H1 (cell line): Measurements from ENCODE around the gene LCE2C. TPM values are rescaled to one million over a fixed set of nuclear protein-coding genes. Genes with fewer than 3 reads are reported as not detected.

Source experiments
- BCL11A ChIP-seq, 2 experiments: IDR thresholded peaks; one replicate each; pipeline ENCODE4 v1.6.1; 2011; ENCODE audit warnings: low read depth in 2 of 2, low read length in 2 of 2, mild to moderate bottlenecking in 2 of 2
- CTBP2 ChIP-seq: IDR thresholded peaks from 2 replicates; pipeline ENCODE4 v1.7.0; 2011; ENCODE audit warnings: borderline replicate concordance, mild to moderate bottlenecking, moderate library complexity, mixed read lengths, low read length; ENCODE audit not compliant: insufficient read depth, insufficient read length
- JUND ChIP-seq: IDR thresholded peaks from 2 replicates; pipeline ENCODE4 v1.6.1; 2011; ENCODE audit warnings: mild to moderate bottlenecking, improper control_type of control experiment, low read length
- KDM1A ChIP-seq: fragments of 200-600, 300-600 bp; sonication (generic); IDR thresholded peaks from 2 replicates; pipeline ENCODE4 v1.7.1; 2016; ENCODE audit warnings: mild to moderate bottlenecking, low read length, borderline replicate concordance
- RXRA ChIP-seq: IDR thresholded peaks from 2 replicates; pipeline ENCODE4 v1.6.1; 2011; ENCODE audit warnings: low read depth, mild to moderate bottlenecking, low read length, moderate library complexity; ENCODE audit not compliant: insufficient read depth
- SIX5 ChIP-seq: IDR thresholded peaks from 2 replicates; pipeline ENCODE4 v1.6.1; 2011; ENCODE audit warnings: mild to moderate bottlenecking, low read depth, low read length
- SRF ChIP-seq: IDR thresholded peaks from 2 replicates; pipeline ENCODE4 v1.6.1; 2011; ENCODE audit warnings: mild to moderate bottlenecking, low read depth, low read length, moderate library complexity
- SUZ12 ChIP-seq: fragments of 200-600 bp; sonication (generic); IDR thresholded peaks from 2 replicates; pipeline ENCODE4 v1.6.1; 2012; ENCODE audit warnings: mild to moderate bottlenecking, inconsistent platforms, low read length, moderate library complexity, mixed read lengths
- polyA plus RNA-seq, 7 experiments: library from polyadenylated mRNA; depleted of rRNA in 3 of 7; stranded (reverse) in 5 of 7; unstranded in 2 of 7; fragments of >200 nt in 5 of 7; fragments of 200-250 nt in 2 of 7; gene quantifications; 1 replicate in 5 of 7; 2 replicates in 1 of 7; 4 replicates in 1 of 7; pipeline versions ENCODE4 v1.2.1 to v1.2.3, GENCODE V29; 2011 to 2013; ENCODE audit warnings: missing spikeins in 2 of 7, mixed read lengths in 2 of 7
- total RNA-seq: library from RNA; stranded (reverse); fragmentation: NEBNext Ultra II Directional; extraction: Animal tissue kit (Norgen Biotek cat#: 25700); gene quantifications from 2 replicates; pipeline ENCODE4 v1.2.1, GENCODE V29; 2021
- TF ChIP-seq, protein P1 (sequence below): fragments of 300-600 bp; sonication (generic); IDR thresholded peaks from 2 replicates; pipeline ENCODE4 v1.7.1; 2012; ENCODE audit warnings: low read length, moderate library complexity, mild to moderate bottlenecking, inconsistent platforms; ENCODE audit not compliant: insufficient replicate concordance
- TF ChIP-seq, protein P2 (sequence below): IDR thresholded peaks from 2 replicates; pipeline ENCODE4 v1.6.1; 2012; ENCODE audit warnings: low read length, inconsistent platforms

LCE2C gene
- total and polyA plus RNA-seq, 2 of the 8 experiments (the other 6 are each of a cell fraction or from before 2014, with no cell fraction given) = not detected

DNA sequence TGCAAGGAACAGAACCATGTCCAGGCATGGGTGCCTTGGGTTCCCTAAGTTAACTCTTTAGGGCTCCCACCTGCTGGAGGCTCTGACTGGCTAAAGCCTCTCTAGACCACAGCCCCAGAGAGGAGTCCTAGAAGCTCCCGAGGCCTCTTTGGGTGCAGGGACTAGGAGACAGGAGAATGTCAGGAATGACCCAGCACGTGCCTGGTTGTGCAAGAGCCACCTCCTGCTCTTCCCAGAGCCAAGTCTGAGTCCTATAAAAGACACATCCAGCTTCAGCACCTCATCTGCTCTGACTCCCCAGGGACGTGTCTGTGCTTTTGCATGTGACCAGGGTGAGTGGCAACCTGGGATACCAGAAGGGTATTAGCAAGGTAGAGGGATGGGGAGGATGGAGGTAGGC, 12.0 kb upstream of the LCE2C start, which contains the start of gene LCE2D (continued):
- TF ChIP-seq, protein P1, sequence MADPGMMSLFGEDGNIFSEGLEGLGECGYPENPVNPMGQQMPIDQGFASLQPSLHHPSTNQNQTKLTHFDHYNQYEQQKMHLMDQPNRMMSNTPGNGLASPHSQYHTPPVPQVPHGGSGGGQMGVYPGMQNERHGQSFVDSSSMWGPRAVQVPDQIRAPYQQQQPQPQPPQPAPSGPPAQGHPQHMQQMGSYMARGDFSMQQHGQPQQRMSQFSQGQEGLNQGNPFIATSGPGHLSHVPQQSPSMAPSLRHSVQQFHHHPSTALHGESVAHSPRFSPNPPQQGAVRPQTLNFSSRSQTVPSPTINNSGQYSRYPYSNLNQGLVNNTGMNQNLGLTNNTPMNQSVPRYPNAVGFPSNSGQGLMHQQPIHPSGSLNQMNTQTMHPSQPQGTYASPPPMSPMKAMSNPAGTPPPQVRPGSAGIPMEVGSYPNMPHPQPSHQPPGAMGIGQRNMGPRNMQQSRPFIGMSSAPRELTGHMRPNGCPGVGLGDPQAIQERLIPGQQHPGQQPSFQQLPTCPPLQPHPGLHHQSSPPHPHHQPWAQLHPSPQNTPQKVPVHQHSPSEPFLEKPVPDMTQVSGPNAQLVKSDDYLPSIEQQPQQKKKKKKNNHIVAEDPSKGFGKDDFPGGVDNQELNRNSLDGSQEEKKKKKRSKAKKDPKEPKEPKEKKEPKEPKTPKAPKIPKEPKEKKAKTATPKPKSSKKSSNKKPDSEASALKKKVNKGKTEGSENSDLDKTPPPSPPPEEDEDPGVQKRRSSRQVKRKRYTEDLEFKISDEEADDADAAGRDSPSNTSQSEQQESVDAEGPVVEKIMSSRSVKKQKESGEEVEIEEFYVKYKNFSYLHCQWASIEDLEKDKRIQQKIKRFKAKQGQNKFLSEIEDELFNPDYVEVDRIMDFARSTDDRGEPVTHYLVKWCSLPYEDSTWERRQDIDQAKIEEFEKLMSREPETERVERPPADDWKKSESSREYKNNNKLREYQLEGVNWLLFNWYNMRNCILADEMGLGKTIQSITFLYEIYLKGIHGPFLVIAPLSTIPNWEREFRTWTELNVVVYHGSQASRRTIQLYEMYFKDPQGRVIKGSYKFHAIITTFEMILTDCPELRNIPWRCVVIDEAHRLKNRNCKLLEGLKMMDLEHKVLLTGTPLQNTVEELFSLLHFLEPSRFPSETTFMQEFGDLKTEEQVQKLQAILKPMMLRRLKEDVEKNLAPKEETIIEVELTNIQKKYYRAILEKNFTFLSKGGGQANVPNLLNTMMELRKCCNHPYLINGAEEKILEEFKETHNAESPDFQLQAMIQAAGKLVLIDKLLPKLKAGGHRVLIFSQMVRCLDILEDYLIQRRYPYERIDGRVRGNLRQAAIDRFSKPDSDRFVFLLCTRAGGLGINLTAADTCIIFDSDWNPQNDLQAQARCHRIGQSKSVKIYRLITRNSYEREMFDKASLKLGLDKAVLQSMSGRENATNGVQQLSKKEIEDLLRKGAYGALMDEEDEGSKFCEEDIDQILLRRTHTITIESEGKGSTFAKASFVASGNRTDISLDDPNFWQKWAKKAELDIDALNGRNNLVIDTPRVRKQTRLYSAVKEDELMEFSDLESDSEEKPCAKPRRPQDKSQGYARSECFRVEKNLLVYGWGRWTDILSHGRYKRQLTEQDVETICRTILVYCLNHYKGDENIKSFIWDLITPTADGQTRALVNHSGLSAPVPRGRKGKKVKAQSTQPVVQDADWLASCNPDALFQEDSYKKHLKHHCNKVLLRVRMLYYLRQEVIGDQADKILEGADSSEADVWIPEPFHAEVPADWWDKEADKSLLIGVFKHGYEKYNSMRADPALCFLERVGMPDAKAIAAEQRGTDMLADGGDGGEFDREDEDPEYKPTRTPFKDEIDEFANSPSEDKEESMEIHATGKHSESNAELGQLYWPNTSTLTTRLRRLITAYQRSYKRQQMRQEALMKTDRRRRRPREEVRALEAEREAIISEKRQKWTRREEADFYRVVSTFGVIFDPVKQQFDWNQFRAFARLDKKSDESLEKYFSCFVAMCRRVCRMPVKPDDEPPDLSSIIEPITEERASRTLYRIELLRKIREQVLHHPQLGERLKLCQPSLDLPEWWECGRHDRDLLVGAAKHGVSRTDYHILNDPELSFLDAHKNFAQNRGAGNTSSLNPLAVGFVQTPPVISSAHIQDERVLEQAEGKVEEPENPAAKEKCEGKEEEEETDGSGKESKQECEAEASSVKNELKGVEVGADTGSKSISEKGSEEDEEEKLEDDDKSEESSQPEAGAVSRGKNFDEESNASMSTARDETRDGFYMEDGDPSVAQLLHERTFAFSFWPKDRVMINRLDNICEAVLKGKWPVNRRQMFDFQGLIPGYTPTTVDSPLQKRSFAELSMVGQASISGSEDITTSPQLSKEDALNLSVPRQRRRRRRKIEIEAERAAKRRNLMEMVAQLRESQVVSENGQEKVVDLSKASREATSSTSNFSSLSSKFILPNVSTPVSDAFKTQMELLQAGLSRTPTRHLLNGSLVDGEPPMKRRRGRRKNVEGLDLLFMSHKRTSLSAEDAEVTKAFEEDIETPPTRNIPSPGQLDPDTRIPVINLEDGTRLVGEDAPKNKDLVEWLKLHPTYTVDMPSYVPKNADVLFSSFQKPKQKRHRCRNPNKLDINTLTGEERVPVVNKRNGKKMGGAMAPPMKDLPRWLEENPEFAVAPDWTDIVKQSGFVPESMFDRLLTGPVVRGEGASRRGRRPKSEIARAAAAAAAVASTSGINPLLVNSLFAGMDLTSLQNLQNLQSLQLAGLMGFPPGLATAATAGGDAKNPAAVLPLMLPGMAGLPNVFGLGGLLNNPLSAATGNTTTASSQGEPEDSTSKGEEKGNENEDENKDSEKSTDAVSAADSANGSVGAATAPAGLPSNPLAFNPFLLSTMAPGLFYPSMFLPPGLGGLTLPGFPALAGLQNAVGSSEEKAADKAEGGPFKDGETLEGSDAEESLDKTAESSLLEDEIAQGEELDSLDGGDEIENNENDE = no peak
- TF ChIP-seq SRF (no peak), SIX5 (no peak), JUND (no peak), SUZ12 (no peak), RXRA (no peak), CTBP2 (no peak), BCL11A (IDR thresholded peaks at IDR 0.05; ENCODE audit: low read depth in 2 of 2, low read length in 2 of 2) (no peak), KDM1A (no peak)
- TF ChIP-seq, protein P2, sequence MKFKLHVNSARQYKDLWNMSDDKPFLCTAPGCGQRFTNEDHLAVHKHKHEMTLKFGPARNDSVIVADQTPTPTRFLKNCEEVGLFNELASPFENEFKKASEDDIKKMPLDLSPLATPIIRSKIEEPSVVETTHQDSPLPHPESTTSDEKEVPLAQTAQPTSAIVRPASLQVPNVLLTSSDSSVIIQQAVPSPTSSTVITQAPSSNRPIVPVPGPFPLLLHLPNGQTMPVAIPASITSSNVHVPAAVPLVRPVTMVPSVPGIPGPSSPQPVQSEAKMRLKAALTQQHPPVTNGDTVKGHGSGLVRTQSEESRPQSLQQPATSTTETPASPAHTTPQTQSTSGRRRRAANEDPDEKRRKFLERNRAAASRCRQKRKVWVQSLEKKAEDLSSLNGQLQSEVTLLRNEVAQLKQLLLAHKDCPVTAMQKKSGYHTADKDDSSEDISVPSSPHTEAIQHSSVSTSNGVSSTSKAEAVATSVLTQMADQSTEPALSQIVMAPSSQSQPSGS = no peak
